Choroid plexus epithelial cell (primary cell): ENCODE measurements around the gene WWOX.

ENCODE experiments used
- DNase-seq: peaks from one replicate; pipeline ENCODE4 v3.0.0-alpha.2; 2010; ENCODE audit warnings: low read depth
- H3K4me3 ChIP-seq: 2 replicates; pipeline ENCODE4 v1.5.1; 2011; ENCODE audit warnings: low read depth, mild to moderate bottlenecking, control low read depth, low read length, moderate library complexity
- TF ChIP-seq, protein P1 (sequence below): conservative IDR thresholded peaks from 2 replicates; pipeline ENCODE4 v1.5.1; 2011; ENCODE audit warnings: low read depth, mild to moderate bottlenecking, control low read depth, inconsistent platforms, low read length, moderate library complexity

The WWOX gene

GRCh38 chr16:78458588-78458987 lies 359.1 kb downstream of the WWOX start:
- no peak for DNase-seq
- H3K4me3 ChIP-seq, result no peak overlapping the region
- TF ChIP-seq, protein P1, sequence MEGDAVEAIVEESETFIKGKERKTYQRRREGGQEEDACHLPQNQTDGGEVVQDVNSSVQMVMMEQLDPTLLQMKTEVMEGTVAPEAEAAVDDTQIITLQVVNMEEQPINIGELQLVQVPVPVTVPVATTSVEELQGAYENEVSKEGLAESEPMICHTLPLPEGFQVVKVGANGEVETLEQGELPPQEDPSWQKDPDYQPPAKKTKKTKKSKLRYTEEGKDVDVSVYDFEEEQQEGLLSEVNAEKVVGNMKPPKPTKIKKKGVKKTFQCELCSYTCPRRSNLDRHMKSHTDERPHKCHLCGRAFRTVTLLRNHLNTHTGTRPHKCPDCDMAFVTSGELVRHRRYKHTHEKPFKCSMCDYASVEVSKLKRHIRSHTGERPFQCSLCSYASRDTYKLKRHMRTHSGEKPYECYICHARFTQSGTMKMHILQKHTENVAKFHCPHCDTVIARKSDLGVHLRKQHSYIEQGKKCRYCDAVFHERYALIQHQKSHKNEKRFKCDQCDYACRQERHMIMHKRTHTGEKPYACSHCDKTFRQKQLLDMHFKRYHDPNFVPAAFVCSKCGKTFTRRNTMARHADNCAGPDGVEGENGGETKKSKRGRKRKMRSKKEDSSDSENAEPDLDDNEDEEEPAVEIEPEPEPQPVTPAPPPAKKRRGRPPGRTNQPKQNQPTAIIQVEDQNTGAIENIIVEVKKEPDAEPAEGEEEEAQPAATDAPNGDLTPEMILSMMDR, result no peak

DNA sequence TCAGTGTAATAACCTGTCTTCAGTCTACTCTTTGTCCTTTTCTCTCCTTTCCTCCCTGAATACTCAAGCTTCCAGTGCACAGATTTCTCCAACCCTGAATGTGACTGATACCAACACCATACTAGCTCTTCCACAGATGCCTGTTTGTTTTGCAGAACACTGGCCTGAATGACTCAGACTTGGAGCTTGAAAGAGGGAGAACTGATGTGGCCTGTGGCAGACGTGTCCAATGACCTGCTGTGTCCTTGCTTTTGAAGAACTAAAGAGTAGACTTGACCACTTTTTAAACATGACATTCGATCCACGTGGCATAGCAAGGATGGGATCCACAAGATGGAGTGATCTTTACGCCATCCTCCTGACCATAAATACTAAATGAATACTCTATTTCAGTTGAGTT lies 361.0 kb downstream of the WWOX start:
- H3K4me3 ChIP-seq, result no peak overlapping the region
- no peak for DNase-seq
- TF ChIP-seq, protein P1, result no peak

- H3K4me3 ChIP-seq, result no peak overlapping the region
- TF ChIP-seq, protein P1, result no peak
These were observed 361.6 kb downstream of the WWOX start for GRCh38 chr16:78461087-78461486.

GRCh38 chr16:78461496-78462287 lies 362.2 kb downstream of the WWOX start:
- DNase-seq, result peak; percentile 13
- H3K4me3 ChIP-seq, result no peak overlapping the region
- TF ChIP-seq, protein P1, result no peak

More at GRCh38 chr16:78461087-78461486, 361.6 kb downstream of the WWOX start:
- no peak for DNase-seq

- DNase-seq, result no peak
- no peak overlapping the region for H3K4me3 ChIP-seq
- TF ChIP-seq, protein P1, result no peak
These were observed 363.1 kb downstream of the WWOX start for GRCh38 chr16:78462288-78463208.

GRCh38 chr16:78463591-78463990 lies 364.1 kb downstream of the WWOX start:
- no peak overlapping the region for H3K4me3 ChIP-seq
- no peak for DNase-seq
- TF ChIP-seq, protein P1, result no peak
